Activated CD4-positive, alpha-beta memory T cell treated with anti-CD3 and anti-CD28 coated beads for 36 hours (primary cell): ENCODE results near the gene PREP. TPM values are rescaled to one million over a fixed set of nuclear protein-coding genes. Genes with fewer than 3 reads are reported as not detected.
"Not testable (repeated sequence)": the region's sequence is repeated elsewhere in the genome, so short reads cannot be mapped to it uniquely, and the experiment has no call there.

Source experiments
- CTCF ChIA-PET: fragments of 350-600 bp; sonication (Branson Sonifier 250); formaldehyde crosslinking; loops from one replicate; lab custom pipeline; 2021; ENCODE audit warnings: antibody characterized with exemption, inconsistent platforms; lab: Charles Lee
- POLR2A ChIA-PET: fragments of 350-600 bp; sonication (Branson Sonifier 250); formaldehyde crosslinking; loops from one replicate; lab custom pipeline; 2021; ENCODE audit warnings: antibody characterized with exemption; lab: Charles Lee
- DNase-seq: peaks from one replicate; pipeline ENCODE4 v3.0.0-alpha.2; 2020
- H3K27ac Mint-ChIP-seq: one replicate; pipeline ENCODE4 v1.8.0; 2021; ENCODE audit warnings: mixed read lengths
- H3K27me3 Mint-ChIP-seq: one replicate; pipeline ENCODE4 v1.8.0; 2021; ENCODE audit warnings: mixed read lengths
- H3K36me3 Mint-ChIP-seq: one replicate; pipeline ENCODE4 v1.8.0; 2021; ENCODE audit warnings: mixed read lengths
- H3K4me1 Mint-ChIP-seq: one replicate; pipeline ENCODE4 v1.8.0; 2021; ENCODE audit warnings: low read depth, mixed read lengths
- H3K4me3 Mint-ChIP-seq: one replicate; pipeline ENCODE4 v1.8.0; 2021; ENCODE audit warnings: mild to moderate bottlenecking, mixed read lengths
- H3K9me3 Mint-ChIP-seq: one replicate; pipeline ENCODE4 v1.8.0; 2021; ENCODE audit warnings: mixed read lengths
- intact Hi-C: fragments of 100-400 bp; cut with micrococcal nuclease; formaldehyde crosslinking; loops from one replicate; pipeline ENCODE4 v1.15.1; 2023
- total RNA-seq, 2 experiments: library from RNA; stranded (reverse); gene quantifications; one replicate each; pipeline ENCODE4 v1.2.3, GENCODE V29; 2021

Gene PREP
- total RNA-seq, 2 experiments from 2014 or later, result 42.7 to 45.7 TPM

- Mint-ChIP-seq H3K4me1 (no peaks in the 10 kb centered on the region), H3K36me3 (no peaks in the 10 kb centered on the region), H3K4me3 (no peak overlapping the region), H3K27me3 (peaks cover 3% of the 10 kb centered on the region), H3K9me3 (no peaks in the 10 kb centered on the region), H3K27ac (no peak overlapping the region)
- CTCF ChIA-PET, result no interaction called here
- POLR2A ChIA-PET, result no interaction called here
- DNase-seq, result no peak
- intact Hi-C loops, result no loop called here
Measured at GRCh38 chr6:105256619-105257018, 146.3 kb downstream of the PREP start.

DNA sequence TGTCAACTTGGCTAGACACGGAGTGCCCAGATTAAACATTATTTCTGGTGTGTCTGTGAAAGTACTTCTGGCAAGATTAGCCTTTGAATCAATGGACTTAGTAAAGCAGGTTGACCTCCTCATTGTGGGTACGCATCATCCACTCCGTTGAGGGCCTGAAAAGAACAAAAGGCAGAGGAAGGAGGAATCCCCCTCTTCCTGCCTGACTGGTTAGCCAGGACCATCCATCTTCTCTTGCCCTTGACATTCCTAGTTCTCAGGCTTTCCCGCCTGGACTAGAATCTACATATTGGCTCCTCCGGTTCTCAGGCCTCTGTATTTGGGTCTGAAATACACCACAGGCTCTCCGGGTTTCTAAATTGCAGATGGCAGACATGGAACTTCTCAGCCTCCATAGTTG, 149.1 kb downstream of the PREP start:
- intact Hi-C loops, result no loop called here
- Mint-ChIP-seq H3K4me3 (no peak overlapping the region), H3K4me1 (no peaks in the 10 kb centered on the region), H3K9me3 (no peaks in the 10 kb centered on the region), H3K36me3 (no peaks in the 10 kb centered on the region), H3K27me3 (no peaks in the 10 kb centered on the region), H3K27ac (no peak overlapping the region)
- no peak for DNase-seq
- CTCF ChIA-PET, result no interaction called here
- POLR2A ChIA-PET, result no interaction called here

DNA sequence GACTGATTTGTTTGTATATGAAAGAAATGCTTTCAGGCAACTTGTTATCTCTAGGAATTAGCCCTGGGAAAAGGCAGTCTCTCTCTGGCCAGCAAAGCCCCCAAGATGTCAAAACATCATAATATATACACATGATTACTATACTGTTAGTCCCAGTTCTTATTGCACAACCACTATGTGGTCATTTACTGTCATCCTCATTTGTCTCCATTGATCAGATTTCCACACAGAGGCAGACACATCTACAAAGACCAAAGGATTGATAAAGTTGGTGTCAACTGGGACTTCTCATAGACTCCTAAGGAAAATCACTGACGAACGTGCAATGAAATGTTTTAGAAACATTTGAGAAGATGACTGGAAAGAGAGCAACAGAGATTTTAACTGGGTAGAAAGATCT, 151.2 kb downstream of the PREP start:
- Mint-ChIP-seq H3K9me3 (no peaks in the 10 kb centered on the region), H3K36me3 (no peaks in the 10 kb centered on the region), H3K27me3 (no peaks in the 10 kb centered on the region), H3K4me3 (no peak overlapping the region), H3K4me1 (no peaks in the 10 kb centered on the region), H3K27ac (no peak overlapping the region)
- no peak for DNase-seq
- CTCF ChIA-PET, result no interaction called here
- POLR2A ChIA-PET, result no interaction called here
- intact Hi-C loops, result no loop called here

DNA sequence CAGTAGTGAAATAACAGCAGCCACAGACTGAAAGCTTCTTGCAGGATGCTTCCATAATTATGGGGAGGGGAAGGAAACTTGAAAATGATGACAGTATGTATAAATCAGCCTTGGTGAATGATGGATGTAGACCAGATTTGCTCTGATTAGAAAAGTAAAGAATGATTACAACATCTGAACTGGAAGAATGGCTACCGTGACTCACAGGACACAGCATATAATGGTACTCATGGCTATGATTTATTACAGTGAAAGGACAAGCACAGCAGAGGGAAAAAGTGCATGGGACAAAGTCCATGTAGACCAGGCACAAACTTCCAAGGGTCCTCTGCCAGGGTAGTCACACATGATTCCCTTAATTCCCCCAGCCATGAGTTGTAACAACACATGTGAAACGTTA, 152.3 kb downstream of the PREP start:
- H3K9me3 Mint-ChIP-seq, result peaks cover 2% of the 10 kb centered on the region
- CTCF ChIA-PET, result no interaction called here

DNA sequence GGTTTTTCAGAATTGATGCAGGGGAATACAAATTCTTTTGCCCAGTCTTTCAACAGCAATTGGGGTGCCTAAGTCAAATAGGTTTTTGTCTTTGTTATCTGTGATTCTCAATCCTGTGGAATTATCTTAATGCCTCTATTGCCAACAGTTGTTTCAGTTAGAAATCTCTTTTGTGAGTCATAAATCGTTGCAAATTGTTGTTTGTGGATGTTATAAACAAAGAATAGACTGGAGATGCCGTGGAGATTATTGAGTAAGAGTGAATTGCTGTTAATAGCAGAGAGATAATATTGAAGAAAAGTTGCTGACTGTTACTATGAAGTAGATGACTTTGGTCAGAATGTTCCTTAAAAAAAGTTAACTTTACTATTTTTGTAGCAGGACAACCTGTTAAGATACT, 159.4 kb downstream of the PREP start:
- H3K27me3 Mint-ChIP-seq, result peaks cover 17% of the 10 kb centered on the region
- POLR2A ChIA-PET, result no interaction called here

More for the DNA sequence above, 152.3 kb downstream of the PREP start:
- Mint-ChIP-seq H3K36me3 (no peaks in the 10 kb centered on the region), H3K27me3 (no peaks in the 10 kb centered on the region), H3K27ac (no peak overlapping the region), H3K4me3 (no peak overlapping the region), H3K4me1 (no peaks in the 10 kb centered on the region)
- POLR2A ChIA-PET, result no interaction called here
- DNase-seq, result no peak
- intact Hi-C loops, result no loop called here

GRCh38 chr6:105235155-105235554, 167.7 kb downstream of the PREP start:
- CTCF ChIA-PET, result no interaction called here
- Mint-ChIP-seq H3K36me3 (peaks cover 2% of the 10 kb centered on the region), H3K27me3 (peaks cover 31% of the 10 kb centered on the region), H3K9me3 (peaks cover 16% of the 10 kb centered on the region), H3K27ac (no peak overlapping the region), H3K4me3 (no peak overlapping the region), H3K4me1 (no peaks in the 10 kb centered on the region)
- intact Hi-C loops, result no loop called here
- POLR2A ChIA-PET, result no interaction called here
- DNase-seq, result no peak

More for the DNA sequence above, 159.4 kb downstream of the PREP start:
- CTCF ChIA-PET, result no interaction called here
- Mint-ChIP-seq H3K4me3 (no peak overlapping the region), H3K36me3 (no peaks in the 10 kb centered on the region), H3K9me3 (peaks cover 2% of the 10 kb centered on the region), H3K27ac (no peak overlapping the region), H3K4me1 (no peaks in the 10 kb centered on the region)
- DNase-seq, result no peak
- intact Hi-C loops, result no loop called here

- POLR2A ChIA-PET, H3K27ac Mint-ChIP-seq, H3K36me3 Mint-ChIP-seq, H3K4me1 Mint-ChIP-seq, intact Hi-C loops, CTCF ChIA-PET, H3K4me3 Mint-ChIP-seq, DNase-seq: not testable (repeated sequence)
- Mint-ChIP-seq H3K27me3 (peaks cover 30% of the 10 kb centered on the region), H3K9me3 (peaks cover 12% of the 10 kb centered on the region)
Measured at GRCh38 chr6:105231771-105232170, 171.1 kb downstream of the PREP start.

Other genes with a start within 250 kb of the PREP start
- not detected for gene POPDC3, start 223.1 kb downstream of the PREP start, total RNA-seq